ENCODE measurements around the gene CTIF.

The CTIF gene

DNA sequence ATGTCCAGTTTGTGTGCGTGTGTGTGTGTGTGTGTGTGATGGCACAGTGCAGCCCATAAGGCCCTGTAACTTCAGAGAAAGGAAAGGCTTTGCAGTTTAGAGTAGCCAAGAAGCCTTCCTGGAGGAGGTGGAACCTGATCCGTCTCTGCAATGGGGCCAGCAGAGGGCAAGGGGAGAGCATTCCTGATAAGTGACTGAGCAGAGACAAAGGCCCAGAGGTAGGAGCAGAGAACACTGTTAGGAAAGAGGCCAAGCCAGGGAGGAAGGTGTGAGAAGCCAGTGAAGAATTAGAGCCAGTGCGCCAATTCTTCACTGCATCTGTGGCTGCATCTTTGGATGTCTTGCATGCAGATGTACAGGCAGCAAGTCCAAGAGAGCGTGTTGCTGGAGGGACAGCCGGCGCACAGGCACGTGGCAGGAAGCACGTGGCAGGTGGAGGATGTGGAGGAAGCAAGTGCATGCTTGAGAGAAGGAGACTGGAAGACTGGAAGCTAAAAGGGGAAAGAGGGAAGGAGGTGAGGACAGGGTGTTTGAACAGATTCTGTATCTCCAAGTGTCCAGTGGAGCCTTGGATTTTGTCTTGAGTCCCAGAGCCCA, 196.3 kb downstream of the CTIF start:
- peak; percentile 43 for DNase-seq

DNA sequence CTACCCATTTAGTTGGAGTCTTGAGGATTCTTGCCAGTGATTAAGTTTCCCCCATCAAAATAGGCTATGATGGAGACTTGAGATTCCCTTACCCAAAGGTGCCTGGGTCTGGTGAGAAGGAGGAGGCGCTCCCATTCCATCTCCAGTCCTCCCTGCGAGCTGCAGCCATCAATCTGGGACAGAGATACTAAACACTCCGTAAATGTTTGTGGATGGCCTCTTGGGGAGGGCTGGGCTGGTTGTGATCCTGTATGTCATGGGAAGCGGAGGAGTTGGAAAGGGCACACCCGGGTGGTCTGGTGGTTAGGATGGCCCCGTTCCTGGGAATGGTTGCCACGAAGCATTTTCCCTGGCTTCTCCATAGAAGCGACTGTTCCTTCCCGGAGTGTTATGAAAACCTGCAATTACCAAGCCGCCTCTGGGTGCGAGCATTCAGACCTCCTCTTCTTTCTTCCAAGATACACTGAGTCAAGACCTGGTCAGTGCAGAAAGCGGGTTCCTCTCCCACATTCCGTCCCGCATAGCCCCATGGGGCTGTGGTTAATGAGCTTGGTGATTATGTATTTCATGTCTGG, 196.9 kb downstream of the CTIF start:
- DNase-seq, result no peak

DNA sequence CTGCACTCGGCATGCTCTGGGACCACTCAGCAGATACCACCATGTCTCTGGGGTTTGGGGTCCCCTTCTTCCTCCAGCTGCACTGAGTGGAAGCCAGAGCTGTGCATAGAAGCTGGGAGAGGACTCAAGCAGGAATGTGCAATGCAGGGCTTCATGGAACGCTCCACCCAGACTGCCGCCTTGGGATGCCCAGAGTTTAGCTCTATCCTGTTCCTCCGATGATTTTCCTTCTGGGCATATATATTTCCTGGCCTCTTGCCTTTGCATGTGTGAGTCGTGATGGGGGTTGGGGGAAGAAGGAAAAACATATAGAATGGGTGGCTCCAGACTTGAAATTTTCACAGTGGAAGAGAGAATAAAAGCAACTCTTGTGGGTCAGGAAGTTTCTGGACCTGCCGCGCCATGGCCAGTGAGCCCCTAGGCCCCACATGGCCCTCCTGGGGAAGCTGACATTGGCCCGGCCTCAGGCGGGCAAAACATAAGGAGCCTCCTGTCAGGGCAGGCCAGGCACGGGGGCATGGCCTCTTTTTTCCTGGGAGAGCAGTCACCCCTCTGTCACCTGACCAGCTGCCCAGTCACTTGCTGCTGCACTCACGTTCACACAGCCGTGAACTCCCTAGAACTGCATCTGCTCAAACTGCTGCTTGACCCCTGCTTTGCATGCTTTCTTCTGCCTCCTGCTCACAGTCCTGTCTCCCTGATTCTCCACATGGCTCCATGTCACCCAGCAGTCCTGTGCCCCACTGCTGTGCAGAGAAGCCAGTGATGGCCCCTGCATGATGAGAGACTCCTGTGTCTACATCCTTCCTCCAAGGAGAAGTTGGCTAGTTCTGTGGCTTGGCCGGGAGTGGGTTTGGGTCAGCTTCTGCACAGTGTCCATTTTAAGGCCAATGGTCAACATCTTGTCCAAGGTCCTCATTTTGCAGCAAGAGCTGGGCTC, 197.8 kb downstream of the CTIF start:
- peak; percentile 62 for DNase-seq

- DNase-seq, result peak; percentile 51
Measured at GRCh38 chr18:48739266-48740067, 200.6 kb downstream of the CTIF start.

DNA sequence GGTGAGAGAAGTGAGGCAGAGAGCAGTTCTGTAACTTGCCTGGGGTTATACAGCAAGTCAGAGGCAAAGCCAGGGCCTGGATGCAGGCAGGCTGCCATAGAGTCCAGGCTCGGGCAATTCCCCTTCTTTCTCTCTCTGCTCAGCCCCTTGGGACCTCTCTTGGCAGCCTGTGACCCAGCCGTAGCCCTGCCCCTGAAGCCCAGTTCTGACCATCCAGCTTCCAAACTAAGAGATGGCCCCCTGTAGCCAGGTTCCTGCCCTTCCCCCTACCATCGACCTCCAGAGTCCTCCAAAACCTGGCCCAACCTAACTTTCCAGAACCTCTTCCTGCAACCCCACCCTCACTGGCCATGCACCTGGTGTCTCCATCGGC, 201.2 kb downstream of the CTIF start:
- no peak for DNase-seq

DNA sequence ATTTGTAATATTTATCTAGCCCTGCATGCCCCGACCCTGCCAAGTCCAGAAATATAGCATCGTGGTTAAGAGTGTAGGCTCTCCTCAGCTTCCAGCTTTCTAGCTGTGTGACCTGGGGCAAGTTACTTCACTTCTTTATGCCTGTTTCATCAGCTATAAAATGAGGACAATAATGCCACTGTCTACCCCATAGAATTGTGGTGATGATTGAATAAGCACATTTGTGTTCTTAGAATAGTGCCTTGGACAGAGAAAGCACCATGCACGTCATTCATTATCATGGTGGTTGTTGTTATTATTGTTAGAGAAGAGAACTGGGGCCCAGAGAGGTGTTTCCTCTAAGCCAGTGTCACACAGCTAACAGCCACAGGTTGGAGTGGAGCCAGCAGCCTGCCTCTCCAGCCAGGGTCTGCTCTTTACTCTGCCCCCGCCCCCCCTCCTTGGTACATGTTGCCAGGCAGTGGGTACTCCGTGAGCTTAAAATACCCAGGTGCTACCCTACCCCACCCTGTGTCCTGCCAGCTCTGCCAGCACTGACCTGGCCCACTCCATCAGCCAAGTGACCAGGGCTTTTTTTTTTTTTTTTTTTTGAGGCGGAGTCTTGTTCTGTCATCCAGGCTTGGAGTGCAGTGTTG, 202.1 kb downstream of the CTIF start:
- no peak for DNase-seq

DNA sequence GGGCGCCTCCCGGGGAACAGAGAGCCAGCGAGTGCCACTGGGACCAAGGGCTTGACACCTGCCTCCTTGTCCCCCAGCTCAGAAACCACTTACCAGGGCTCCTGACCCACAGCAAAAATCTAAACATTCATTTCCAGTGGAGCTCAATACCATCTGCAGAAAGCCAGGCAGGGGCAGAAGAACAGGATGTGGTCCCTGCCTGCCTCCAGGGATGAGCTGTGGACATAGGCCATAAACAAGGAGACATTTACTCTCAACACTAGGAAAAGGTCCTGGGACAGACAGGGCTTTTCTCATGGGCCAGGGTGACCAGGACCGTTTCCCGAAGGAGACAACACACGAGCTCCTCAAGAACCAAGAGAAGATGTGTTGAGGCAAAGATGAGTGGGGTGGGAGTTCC, 203.0 kb downstream of the CTIF start:
- DNase-seq, result no peak

- no peak for DNase-seq
Measured at GRCh38 chr18:48742304-48742703, 203.5 kb downstream of the CTIF start.

- peak; percentile 46 for DNase-seq
Measured at GRCh38 chr18:48742706-48743475, 204.1 kb downstream of the CTIF start.

DNA sequence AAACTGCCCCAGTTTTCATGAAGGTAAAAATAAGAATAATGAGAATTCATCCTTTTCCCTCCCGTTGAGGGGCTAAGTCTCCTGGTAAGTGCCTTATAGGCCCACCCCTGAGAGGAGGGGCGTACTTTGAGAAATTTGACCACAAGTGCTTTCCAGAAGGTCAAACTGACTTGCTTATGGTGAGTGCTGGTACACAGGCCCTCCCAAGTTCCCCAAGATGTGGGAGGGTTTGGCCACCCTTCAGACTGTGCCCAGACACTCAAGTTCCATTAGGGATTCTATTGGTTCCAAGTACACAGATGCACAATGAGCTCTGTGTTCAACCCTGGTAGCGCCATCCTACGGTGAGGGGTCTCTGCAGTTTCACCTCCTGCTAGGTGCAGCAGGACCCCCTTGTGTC, 205.1 kb downstream of the CTIF start:
- no peak for DNase-seq

DNA sequence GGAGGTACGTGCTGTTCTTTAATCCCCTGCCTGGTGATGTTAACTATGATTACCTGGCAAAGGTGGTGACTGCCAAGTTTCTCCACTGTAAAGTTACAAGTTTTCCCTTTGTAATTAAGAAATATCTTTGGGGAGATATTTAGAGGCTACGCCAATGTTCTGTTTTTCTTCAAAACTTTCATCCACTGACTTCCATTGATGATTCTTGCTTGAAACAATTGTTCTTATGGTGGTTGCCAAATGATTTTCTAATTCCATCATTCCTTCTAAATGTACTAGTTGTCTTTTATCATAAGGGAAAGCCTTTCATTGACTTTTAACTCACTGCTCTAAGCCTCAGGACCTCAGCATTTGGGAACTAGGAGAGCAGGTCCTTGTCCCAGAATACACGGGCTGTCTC, 206.5 kb downstream of the CTIF start:
- DNase-seq, result no peak

GRCh38 chr18:48749768-48750167, 210.9 kb downstream of the CTIF start:
- peak; percentile 81 for DNase-seq

GRCh38 chr18:48750485-48751175, 211.8 kb downstream of the CTIF start:
- peak; percentile 64 for DNase-seq

DNA sequence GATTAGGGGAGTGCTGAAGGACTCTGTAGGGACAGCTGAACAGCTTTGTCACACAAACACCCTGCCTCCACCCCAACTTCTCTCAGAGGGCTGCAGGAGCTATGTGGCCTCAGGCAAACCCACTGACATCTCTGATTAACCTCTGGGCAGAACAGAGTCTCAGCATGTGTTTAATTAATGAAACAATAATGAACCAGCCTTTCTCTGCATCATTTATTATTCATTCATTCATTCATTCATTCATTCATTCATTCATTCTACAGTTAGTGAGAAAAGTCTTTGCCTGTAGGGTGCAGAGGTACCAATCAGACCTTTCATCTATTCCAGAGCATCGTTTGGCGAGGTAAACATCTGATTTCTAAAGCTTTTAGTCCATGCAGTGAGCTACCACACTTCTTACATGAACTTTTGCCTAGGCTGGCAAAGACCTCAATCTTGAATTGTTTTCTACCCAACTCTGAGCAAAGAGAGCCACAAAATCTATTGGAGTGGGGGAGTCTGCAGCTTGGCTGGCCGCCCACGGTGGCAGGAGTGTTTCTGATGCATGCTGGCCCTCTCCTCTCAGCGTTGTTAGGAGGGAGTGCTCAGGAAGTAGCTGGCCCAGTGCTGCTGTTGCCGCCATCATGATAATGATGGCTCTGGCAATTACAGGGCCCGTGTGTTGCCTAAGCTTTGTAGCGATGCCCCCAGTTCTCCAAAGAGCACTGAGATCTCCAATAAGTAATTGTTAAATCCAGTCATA, 213.1 kb downstream of the CTIF start:
- no peak for DNase-seq

GRCh38 chr18:48752478-48752877, 213.6 kb downstream of the CTIF start:
- no peak for DNase-seq

GRCh38 chr18:48752928-48753327, 214.1 kb downstream of the CTIF start:
- DNase-seq, result no peak

GRCh38 chr18:48753691-48754090, 214.9 kb downstream of the CTIF start:
- DNase-seq, result no peak

- no peak for DNase-seq
Measured at GRCh38 chr18:48754559-48754958, 215.7 kb downstream of the CTIF start.

DNA sequence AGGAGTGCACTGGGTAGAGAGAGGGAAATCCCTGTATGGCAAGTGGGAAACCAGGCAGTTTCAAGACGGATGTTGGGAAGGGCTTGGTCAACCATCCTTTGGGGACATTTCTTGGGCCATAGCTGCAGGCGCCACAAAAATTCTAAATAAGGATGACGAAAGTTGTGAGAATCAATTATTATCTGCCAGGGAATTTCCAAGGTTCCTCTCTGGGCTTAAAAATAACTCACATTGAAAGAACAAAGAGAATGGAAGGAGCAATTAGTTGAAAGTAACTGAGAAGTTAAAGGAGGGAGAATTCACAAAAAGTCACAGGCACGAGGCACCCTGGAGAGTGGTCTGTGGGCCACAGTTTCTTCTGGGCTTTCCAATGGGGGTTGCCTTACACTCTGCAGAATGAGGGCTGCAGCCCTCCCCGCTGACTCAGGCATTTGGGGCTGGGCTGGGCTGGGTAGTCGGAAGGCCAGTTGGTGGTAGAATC, 216.2 kb downstream of the CTIF start:
- no peak for DNase-seq
